Measurements from ENCODE around the gene BTG2.
"Not testable (repeated sequence)": the region's sequence is repeated elsewhere in the genome, so short reads cannot be mapped to it uniquely, and the experiment has no call there.

Gene BTG2

GRCh38 chr1:203296460-203297073, 8.8 kb upstream of the BTG2 start:
- no peak for DNase-seq

DNA sequence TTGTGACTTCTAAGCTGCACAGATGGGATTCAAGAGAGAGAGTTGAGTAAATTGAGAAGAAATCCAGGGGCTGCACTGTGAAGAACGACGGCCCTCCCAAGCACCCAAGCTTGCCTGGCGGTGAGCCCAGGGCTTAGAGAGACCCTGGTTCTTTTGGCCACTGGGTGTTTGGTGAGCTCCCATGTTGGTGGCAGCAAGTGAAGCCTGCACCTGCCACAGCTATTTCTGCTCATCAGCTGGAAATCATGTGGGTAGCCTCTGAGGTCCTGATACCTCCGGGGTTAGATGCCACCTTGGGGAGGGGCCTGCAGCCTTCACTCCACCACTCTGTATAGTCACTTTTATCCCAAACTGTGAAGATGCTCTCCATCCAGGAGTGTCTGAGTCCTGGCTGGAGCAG, 6.2 kb upstream of the BTG2 start:
- no peak for DNase-seq

- DNase-seq: not testable (repeated sequence)
Measured at GRCh38 chr1:203299719-203300429, 5.4 kb upstream of the BTG2 start.

DNA sequence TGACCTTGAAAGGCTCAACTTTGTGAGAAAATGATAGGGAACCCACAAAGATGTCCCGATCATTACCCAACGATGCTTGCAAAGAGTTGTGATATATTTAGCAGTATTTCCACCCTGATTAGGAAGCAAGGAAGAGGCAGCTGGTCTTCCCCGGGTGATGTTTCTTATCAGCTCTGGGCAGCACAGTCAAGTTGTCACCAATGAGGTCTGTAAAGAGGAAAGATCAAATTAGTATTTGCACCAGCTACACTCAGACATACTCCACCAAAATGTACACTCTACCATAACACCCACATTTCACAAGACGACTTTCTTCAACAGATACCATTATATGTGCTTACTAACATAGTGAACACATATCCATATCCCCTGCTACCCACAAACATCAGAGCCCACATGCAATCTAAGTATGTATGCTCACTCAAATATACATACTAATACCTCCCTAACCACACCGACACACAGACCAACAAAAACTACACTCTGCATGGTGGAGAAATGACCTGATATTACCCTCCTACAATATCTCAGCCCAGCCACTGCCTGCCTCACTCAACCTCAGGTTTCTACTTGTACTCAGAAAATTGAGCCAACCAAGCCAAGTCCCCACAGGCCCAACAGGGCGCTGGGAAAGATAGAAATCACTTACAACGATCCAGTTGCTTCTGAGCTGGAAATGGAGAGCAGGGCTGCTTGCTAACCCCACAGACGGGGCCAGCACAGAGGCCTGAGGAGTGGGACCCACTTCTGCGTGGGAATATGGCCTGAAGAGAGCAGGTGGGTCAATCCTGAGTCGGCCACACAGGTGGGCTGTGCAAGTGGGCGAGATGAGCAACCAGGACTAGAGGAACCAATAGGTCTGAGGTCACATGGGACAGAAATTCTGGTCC, 4.6 kb upstream of the BTG2 start:
- no peak for DNase-seq

DNA sequence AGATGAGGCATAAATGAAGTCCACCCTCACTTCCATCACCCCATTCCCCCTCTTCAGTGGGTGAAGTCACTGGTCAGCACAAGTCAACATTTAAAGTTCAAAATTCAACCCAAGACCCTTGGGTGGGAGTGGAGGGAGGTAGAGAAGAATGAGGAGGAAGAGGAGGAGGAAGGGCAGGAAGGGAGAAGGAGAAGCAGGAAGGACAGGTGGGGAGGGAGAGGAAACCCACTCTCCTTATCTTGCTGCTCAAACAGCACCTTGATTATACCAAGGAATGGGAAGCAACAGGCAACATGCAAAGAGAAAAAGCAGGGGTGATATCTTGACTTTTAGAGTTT, 4.0 kb upstream of the BTG2 start:
- DNase-seq: no peak

DNA sequence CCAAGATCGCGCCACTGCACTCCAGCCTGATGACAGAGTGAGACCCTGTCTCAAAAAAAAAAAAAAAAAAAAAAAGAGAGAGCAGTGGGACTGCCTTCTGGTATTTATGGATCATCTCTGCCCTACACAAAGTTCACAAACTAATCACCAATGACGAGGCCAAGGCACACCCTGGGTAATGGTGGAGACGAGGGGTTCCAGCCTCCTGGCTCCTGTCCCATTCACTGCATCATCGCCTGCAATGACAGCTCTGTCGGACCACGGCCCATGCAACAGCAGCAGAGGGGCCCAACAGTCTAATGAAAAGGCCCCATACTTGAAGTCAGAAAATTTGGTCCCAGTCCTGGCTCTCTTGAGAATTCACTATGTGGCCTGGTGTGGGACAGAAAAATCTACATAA, 2.9 kb upstream of the BTG2 start:
- no peak for DNase-seq

GRCh38 chr1:203302894-203303293, 2.4 kb upstream of the BTG2 start:
- no peak for DNase-seq

GRCh38 chr1:203304391-203304918, 864 bp upstream of the BTG2 start:
- no peak for DNase-seq

DNA sequence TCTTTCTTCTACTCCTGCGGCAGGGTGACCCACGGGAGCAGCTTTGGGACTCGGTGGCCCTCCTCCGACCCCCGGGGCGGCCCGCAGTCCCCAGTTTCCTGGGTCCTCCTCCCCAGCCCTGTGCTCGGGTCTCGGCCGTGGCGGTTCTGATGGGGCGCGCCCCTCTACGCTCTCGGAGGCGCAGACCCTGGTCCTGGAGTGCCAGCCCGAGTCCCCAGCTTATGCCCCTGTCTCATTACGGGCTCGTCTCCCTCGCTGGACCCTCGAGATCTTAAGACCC, 430 bp downstream of the BTG2 start:
- DNase-seq: no peak

GRCh38 chr1:203306089-203306964, 1.0 kb downstream of the BTG2 start:
- peak; percentile 49 to 55 for DNase-seq

- DNase-seq: peak; percentile 59 to 67
Measured at GRCh38 chr1:203306965-203307541, 1.7 kb downstream of the BTG2 start.

DNA sequence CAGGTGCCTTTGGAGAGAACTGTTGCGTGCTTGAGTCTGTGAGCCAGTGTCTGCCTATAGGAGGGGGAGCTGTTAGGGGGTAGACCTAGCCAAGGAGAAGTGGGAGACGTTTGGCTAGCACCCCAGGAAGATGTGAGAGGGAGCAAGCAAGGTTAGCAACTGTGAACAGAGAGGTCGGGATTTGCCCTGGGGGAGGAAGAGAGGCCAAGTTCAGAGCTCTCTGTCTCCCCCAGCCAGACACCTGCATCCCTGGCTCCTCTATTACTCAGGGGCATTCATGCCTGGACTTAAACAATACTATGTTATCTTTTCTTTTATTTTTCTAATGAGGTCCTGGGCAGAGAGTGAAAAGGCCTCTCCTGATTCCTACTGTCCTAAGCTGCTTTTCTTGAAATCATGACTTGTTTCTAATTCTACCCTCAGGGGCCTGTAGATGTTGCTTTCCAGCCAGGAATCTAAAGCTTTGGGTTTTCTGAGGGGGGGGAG, 2.4 kb downstream of the BTG2 start:
- no peak for DNase-seq

- no peak for DNase-seq
Measured at GRCh38 chr1:203308328-203308922, 3.1 kb downstream of the BTG2 start.

GRCh38 chr1:203308923-203309331, 3.6 kb downstream of the BTG2 start:
- DNase-seq: no peak

- DNase-seq: no peak
Measured at GRCh38 chr1:203311368-203312301, 6.3 kb downstream of the BTG2 start.

GRCh38 chr1:203314025-203314759, 8.9 kb downstream of the BTG2 start:
- not testable (repeated sequence) for DNase-seq

DNA sequence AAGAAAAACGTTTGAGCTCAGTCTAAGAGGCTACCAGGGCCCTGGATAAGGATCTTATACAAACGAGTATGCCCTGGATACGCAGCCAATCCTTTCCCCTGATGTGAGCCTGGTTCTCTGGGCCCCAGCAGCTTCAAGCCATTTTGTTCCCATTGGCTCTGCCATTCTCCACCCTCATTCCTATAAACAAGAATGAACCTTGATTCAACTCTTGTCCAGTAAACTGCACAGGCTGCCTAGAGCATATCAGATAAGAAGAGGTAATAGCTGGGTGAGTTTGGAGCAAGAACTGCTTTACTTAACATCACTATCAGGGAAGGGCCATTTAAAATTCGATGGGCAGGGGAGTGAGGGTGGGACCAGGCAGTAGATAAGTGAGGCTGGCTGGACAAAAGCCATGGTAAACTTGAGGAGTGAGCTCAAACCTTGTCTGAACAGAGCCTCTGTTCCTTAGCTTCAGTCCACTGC, 11.3 kb downstream of the BTG2 start:
- no peak for DNase-seq

- no peak for DNase-seq
Measured at GRCh38 chr1:203317429-203318228, 12.3 kb downstream of the BTG2 start.

- DNase-seq: no peak
Measured at GRCh38 chr1:203318229-203318517, 12.9 kb downstream of the BTG2 start.
